CD4-positive, alpha-beta memory T cell (primary cell): ENCODE data around the gene SHISA9. TPM values are rescaled to one million over a fixed set of nuclear protein-coding genes. Genes with fewer than 3 reads are reported as not detected.

ENCODE experiments used
- CTCF ChIA-PET: fragments of 350-600 bp; sonication (Branson Sonifier 250); formaldehyde crosslinking; loops from one replicate; lab custom pipeline; 2021; ENCODE audit warnings: inconsistent platforms; ENCODE audit not compliant: partially characterized antibody; lab: Charles Lee
- POLR2A ChIA-PET: fragments of 350-600 bp; sonication (Branson Sonifier 250); formaldehyde crosslinking; loops from one replicate; lab custom pipeline; 2021; ENCODE audit not compliant: partially characterized antibody; lab: Charles Lee
- DNase-seq, 5 donors: peaks; one replicate each; pipeline versions ENCODE4 v3.0.0 to v3.0.0-alpha.2; 2020 to 2022; ENCODE audit warnings: mixed read lengths in 1 of 5
- H3K27ac ChIP-seq: one replicate; pipeline ENCODE4 v1.7.0; 2013; ENCODE audit warnings: low read depth, low read length
- H3K27me3 ChIP-seq: 2 replicates; pipeline ENCODE4 v1.7.0; 2013; ENCODE audit warnings: mild to moderate bottlenecking, low read length, moderate library complexity; ENCODE audit not compliant: insufficient read depth
- H3K36me3 ChIP-seq: 2 replicates; pipeline ENCODE4 v1.7.0; 2013; ENCODE audit warnings: mild to moderate bottlenecking, low read length, moderate library complexity; ENCODE audit not compliant: insufficient read depth
- H3K4me1 ChIP-seq: 2 replicates; pipeline ENCODE4 v1.7.0; 2013; ENCODE audit warnings: mild to moderate bottlenecking, low read length, moderate library complexity; ENCODE audit not compliant: insufficient read depth
- H3K4me3 ChIP-seq, 2 donors: one replicate each; pipeline ENCODE4 v1.7.0; 2013; ENCODE audit warnings: low read length in 2 of 2, mild to moderate bottlenecking in 1 of 2
- H3K9me3 ChIP-seq, 2 donors: one replicate each; pipeline ENCODE4 v1.7.0; 2013; ENCODE audit warnings: low read length in 2 of 2, control low read depth in 1 of 2; ENCODE audit not compliant: control insufficient read depth in 1 of 2
- H3K27ac Mint-ChIP-seq, 7 donors: one replicate each; pipeline ENCODE4 v1.8.0; 2020 to 2021; ENCODE audit warnings: mixed read lengths in 7 of 7, mild to moderate bottlenecking in 6 of 7, inconsistent platforms in 3 of 7, moderate library complexity in 3 of 7
- H3K27me3 Mint-ChIP-seq, 2 donors: one replicate each; pipeline ENCODE4 v1.8.0; 2020 to 2021; ENCODE audit warnings: mixed read lengths in 2 of 2
- H3K36me3 Mint-ChIP-seq, 2 donors: one replicate each; pipeline ENCODE4 v1.8.0; 2020 to 2021; ENCODE audit warnings: mixed read lengths in 2 of 2, inconsistent platforms in 1 of 2, mild to moderate bottlenecking in 1 of 2
- H3K4me1 Mint-ChIP-seq, 4 donors: one replicate each; pipeline ENCODE4 v1.8.0; 2020 to 2021; ENCODE audit warnings: mixed read lengths in 4 of 4, mild to moderate bottlenecking in 1 of 4
- H3K4me3 Mint-ChIP-seq, 8 donors: one replicate each; pipeline ENCODE4 v1.8.0; 2020 to 2021; ENCODE audit warnings: mixed read lengths in 8 of 8, mild to moderate bottlenecking in 7 of 8, moderate library complexity in 6 of 8, inconsistent platforms in 3 of 8
- H3K9me3 Mint-ChIP-seq, 8 donors: one replicate each; pipeline ENCODE4 v1.8.0; 2020 to 2021; ENCODE audit warnings: mixed read lengths in 8 of 8, mild to moderate bottlenecking in 5 of 8, inconsistent platforms in 3 of 8, moderate library complexity in 1 of 8
- intact Hi-C: fragments of 100-400 bp; cut with micrococcal nuclease; formaldehyde crosslinking; loops from one replicate; pipeline ENCODE4 v1.15.1; 2023
- polyA plus RNA-seq, 2 donors: library from polyadenylated mRNA; unstranded; fragments of 300-500 nt; fragmentation: Illumina TruSeq; gene quantifications; one replicate each; pipeline ENCODE4 v1.2.3, GENCODE V29; 2021
- total RNA-seq, 2 experiments: library from RNA; stranded (reverse); gene quantifications; one replicate each; pipeline ENCODE4 v1.2.3, GENCODE V29; 2021

The SHISA9 gene
- total and polyA plus RNA-seq, 4 experiments from 2014 or later = not detected

DNA sequence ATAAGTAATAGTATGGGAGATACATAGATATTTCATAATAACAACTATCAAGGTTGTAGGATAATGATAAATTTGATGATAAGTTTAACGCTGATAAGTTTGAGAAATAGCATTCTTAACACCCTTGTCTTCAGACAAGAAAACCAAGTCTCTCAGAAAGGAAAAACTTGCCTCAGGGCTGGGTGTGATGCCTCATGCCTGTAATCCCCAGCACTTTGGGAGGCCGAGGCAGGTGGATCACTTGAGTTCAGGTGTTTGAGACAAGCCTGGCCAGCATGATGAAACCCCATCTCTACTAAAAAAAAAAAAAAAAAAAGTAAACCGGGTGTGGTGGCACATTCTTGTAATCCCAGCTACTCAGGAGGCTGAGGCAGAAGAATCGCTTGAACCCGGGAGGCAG is 90.7 kb downstream of the SHISA9 start:
- no peaks in the 10 kb centered on the region for H3K27me3 Mint-ChIP-seq
- peaks cover 0 to 4% (median 0%) of the 10 kb centered on the region in 4 donors for H3K4me1 Mint-ChIP-seq
- H3K4me3 ChIP-seq = no peak overlapping the region
- peaks cover 0 to 10% (median 0%) of the 10 kb centered on the region in 8 donors for H3K9me3 Mint-ChIP-seq
- no peaks in the 10 kb centered on the region for H3K9me3 ChIP-seq
- no peaks in the 10 kb centered on the region for H3K4me1 ChIP-seq
- CTCF ChIA-PET = no interaction called here
- H3K27me3 ChIP-seq = no peaks in the 10 kb centered on the region
- intact Hi-C loops = no loop called here
- no peak overlapping the region for H3K27ac ChIP-seq
- no peaks in the 10 kb centered on the region for H3K36me3 ChIP-seq
- no peak overlapping the region for H3K4me3 Mint-ChIP-seq
- H3K27ac Mint-ChIP-seq = no peak overlapping the region
- POLR2A ChIA-PET = no interaction called here
- no peak for DNase-seq
- H3K36me3 Mint-ChIP-seq = no peaks in the 10 kb centered on the region

DNA sequence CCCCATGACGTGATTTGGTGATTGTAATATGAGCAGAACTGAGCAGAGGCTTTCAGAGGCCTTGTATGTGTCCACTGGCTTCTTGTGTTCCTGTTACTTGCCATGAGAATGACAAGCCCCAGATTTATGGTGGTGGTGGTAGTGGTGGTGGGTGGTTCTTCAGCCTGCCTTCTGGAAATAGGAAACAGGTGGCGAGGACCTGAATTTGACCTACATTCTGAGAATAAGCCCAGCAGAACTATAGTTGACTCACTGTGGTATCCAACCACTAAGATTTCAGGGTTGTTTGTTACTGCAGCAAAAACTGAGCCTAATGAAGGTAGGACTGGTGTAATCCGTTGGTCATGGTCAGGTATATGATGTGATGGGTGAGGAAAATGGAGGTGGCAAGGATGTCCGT is 93.0 kb downstream of the SHISA9 start:
- intact Hi-C loops = no loop called here
- Histone ChIP-seq H3K36me3 (no peaks in the 10 kb centered on the region), H3K27me3 (no peaks in the 10 kb centered on the region), H3K4me1 (no peaks in the 10 kb centered on the region), H3K4me3 (no peak overlapping the region), H3K9me3 (no peaks in the 10 kb centered on the region), H3K27ac (no peak overlapping the region)
- H3K36me3 Mint-ChIP-seq = no peaks in the 10 kb centered on the region
- ChIA-PET POLR2A (no interaction called here), CTCF (no interaction called here)
- H3K4me3 Mint-ChIP-seq = no peak overlapping the region
- peaks cover 0 to 4% (median 0%) of the 10 kb centered on the region in 4 donors for H3K4me1 Mint-ChIP-seq
- H3K27me3 Mint-ChIP-seq = no peaks in the 10 kb centered on the region
- H3K27ac Mint-ChIP-seq = no peak overlapping the region
- no peak for DNase-seq
- peaks cover 0 to 10% (median 1%) of the 10 kb centered on the region in 8 donors for H3K9me3 Mint-ChIP-seq

DNA sequence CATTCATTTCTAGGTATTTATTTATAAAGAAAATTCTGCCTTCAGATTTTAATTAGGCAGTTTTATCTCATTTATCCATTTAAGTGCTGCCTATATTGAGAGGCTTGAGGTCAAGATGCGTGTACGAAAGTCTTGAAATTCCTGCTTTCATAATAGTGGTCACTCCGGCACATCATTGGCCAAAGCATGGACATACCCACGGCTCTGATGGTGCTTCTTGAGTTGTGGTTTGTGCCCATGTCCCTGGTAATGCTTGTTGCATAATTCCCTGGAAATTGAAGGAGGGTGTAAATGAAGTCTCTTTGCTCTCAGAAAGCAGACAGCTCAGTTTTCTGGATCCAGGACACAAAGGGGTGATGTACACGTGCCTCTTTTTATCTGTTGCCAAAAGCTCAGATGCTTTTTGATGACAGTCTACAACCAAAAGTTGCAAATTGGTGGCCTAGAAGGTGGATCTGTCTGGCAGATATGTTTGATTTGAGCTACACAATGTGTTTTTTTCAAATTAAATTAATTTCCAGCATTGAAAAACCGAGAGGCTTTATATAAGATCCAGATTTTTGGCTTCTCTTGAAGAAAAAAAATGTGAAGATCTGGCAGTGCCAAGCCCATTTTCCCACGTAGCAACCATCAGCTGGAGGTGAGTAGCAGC is 94.4 kb downstream of the SHISA9 start:
- H3K27me3 Mint-ChIP-seq = no peaks in the 10 kb centered on the region
- H3K27ac ChIP-seq = no peak overlapping the region
- no peak overlapping the region for H3K4me3 Mint-ChIP-seq
- no peaks in the 10 kb centered on the region for H3K4me1 Mint-ChIP-seq
- H3K27ac Mint-ChIP-seq = no peak overlapping the region
- no peaks in the 10 kb centered on the region for H3K27me3 ChIP-seq
- DNase-seq = no peak
- H3K9me3 Mint-ChIP-seq = peaks cover 0 to 10% (median 1%) of the 10 kb centered on the region in 8 donors
- no peaks in the 10 kb centered on the region for H3K4me1 ChIP-seq
- ChIA-PET POLR2A (no interaction called here), CTCF (no interaction called here)
- no peaks in the 10 kb centered on the region for H3K9me3 ChIP-seq
- no peaks in the 10 kb centered on the region for H3K36me3 ChIP-seq
- intact Hi-C loops = no loop called here
- H3K36me3 Mint-ChIP-seq = no peaks in the 10 kb centered on the region
- no peak overlapping the region for H3K4me3 ChIP-seq

DNA sequence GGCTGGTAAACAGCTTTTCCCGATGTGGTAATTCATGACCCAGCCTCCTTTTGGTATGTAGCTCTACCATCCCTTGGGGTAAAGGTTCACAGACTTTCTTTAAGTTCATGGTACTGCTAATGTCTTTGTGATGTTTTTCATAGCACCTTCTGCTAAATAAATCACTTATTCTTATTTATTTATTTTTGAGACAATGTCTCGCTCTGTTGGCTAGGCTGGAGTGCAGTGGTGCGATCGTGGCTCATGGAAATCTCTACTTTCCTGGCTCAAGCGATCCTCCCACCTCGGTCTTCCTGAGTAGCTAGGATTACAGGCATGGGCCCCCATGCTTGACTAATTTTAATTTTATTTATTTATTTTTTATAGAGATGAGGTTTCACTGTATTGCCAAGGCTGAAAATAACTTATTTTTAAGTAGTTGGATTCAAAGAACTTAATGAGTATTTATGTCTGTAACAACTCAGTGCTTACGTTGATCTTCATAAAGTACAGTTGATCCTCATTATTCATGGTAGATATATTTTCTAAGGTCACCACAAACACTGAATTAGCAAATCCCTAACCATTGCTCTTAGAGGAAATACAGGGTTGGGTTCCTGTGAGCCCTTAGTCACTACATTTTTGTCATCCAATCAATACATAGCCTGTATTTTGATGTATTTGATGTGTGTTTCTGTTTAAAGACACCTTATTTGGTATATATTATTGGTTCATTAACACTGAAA is 97.1 kb downstream of the SHISA9 start:
- DNase-seq = no peak
- Histone ChIP-seq H3K27me3 (no peaks in the 10 kb centered on the region), H3K4me3 (no peak overlapping the region), H3K4me1 (no peaks in the 10 kb centered on the region), H3K36me3 (no peaks in the 10 kb centered on the region), H3K27ac (no peak overlapping the region), H3K9me3 (no peaks in the 10 kb centered on the region)
- ChIA-PET CTCF (no interaction called here), POLR2A (no interaction called here)
- no peak overlapping the region for H3K4me3 Mint-ChIP-seq
- H3K27me3 Mint-ChIP-seq = no peaks in the 10 kb centered on the region
- H3K27ac Mint-ChIP-seq = no peak overlapping the region
- H3K9me3 Mint-ChIP-seq = peaks cover 0 to 5% (median 2%) of the 10 kb centered on the region in 8 donors
- H3K36me3 Mint-ChIP-seq = no peaks in the 10 kb centered on the region
- intact Hi-C loops = no loop called here
- no peaks in the 10 kb centered on the region for H3K4me1 Mint-ChIP-seq

DNA sequence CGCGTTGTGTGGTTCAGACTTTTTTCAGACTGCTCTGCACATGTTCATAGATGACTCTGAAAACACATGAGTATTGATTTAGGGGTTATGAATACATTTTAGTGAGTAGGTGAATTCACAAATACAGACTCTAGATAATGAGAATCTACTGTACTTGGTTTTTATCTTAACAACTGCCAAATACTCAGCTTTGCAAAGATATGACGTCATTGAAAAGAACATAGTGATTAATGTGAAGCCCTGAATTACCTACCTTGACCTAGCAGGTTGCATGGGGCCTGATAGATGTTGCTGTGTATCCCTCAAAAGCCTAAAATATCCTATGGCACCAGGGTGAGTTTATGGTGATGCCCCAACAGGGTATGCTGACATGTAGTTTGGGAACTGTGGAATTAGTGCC is 98.0 kb downstream of the SHISA9 start:
- ChIA-PET CTCF (interaction anchor here (1.0 kb wide), 1 partner anchor 36 kb away, joined by 3 read pairs; no protein-coding TSS in a partner anchor), POLR2A (no interaction called here)
- Mint-ChIP-seq H3K36me3 (no peaks in the 10 kb centered on the region), H3K4me3 (no peak overlapping the region), H3K27me3 (peaks cover 0 to 2% of the 10 kb centered on the region in 2 donors), H3K4me1 (no peaks in the 10 kb centered on the region), H3K9me3 (peaks cover 0 to 5% (median 1%) of the 10 kb centered on the region in 8 donors), H3K27ac (no peak overlapping the region)
- Histone ChIP-seq H3K36me3 (no peaks in the 10 kb centered on the region), H3K27me3 (no peaks in the 10 kb centered on the region), H3K27ac (no peak overlapping the region), H3K9me3 (no peaks in the 10 kb centered on the region), H3K4me3 (no peak overlapping the region), H3K4me1 (no peaks in the 10 kb centered on the region)
- intact Hi-C loops = no loop called here
- no peak for DNase-seq

DNA sequence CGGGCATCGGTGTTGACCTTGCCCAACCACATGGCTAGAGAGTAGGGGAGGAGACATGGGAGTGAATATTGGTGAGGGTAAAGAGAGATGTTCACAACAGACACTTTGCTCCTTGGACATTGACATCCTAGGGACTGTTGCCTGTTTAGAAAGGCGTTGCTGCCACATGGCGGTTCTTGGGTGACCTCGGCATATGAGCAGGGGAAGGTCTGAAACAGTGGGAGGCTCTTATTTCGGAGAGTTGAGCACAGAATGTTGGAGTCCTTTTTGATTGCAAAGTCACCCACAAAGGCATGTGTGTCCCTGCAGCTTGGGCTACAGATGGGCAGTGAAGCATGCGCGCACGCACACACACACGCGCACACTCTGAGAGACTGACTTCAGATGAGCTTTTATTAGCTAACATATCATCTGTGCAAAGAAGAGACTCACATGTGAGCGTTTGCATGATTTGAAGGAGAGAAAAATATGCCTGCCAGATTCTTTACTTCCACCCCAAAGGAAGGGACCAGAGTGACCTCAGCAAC is 104.4 kb downstream of the SHISA9 start:
- no peak overlapping the region for H3K27ac ChIP-seq
- Mint-ChIP-seq H3K4me3 (no peak overlapping the region), H3K9me3 (peaks cover 0 to 7% (median 4%) of the 10 kb centered on the region in 8 donors), H3K4me1 (no peaks in the 10 kb centered on the region), H3K36me3 (no peaks in the 10 kb centered on the region), H3K27me3 (peaks cover 0 to 2% of the 10 kb centered on the region in 2 donors), H3K27ac (no peak overlapping the region)
- no peak overlapping the region for H3K4me3 ChIP-seq
- H3K36me3 ChIP-seq = no peaks in the 10 kb centered on the region
- intact Hi-C loops = no loop called here
- CTCF ChIA-PET = no interaction called here
- no peak for DNase-seq
- H3K9me3 ChIP-seq = no peaks in the 10 kb centered on the region
- POLR2A ChIA-PET = no interaction called here
- H3K4me1 ChIP-seq = no peaks in the 10 kb centered on the region
- H3K27me3 ChIP-seq = no peaks in the 10 kb centered on the region

DNA sequence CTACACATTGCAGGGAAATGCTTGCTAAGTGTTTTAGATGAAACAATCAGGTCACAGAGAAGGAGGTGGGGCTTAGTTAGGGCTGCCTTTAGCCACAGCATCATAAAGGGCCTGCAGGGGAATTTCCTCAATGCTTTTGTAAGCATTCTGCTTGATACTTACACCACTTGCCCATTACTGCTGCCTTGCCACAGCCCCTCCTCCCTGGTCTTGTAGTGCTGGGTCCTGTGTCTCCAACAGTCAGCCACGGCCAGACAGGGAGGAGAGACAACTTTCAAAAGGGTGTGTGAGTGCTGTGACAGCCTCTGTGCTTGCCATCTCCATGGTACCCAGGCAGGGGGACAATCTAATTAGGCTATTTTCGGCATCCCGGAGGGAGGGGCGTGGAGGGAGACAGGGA is 111.2 kb downstream of the SHISA9 start:
- H3K4me3 Mint-ChIP-seq = no peak overlapping the region
- H3K36me3 Mint-ChIP-seq = no peaks in the 10 kb centered on the region
- POLR2A ChIA-PET = no interaction called here
- no peaks in the 10 kb centered on the region for H3K36me3 ChIP-seq
- no peak overlapping the region for H3K27ac ChIP-seq
- no peak overlapping the region for H3K27ac Mint-ChIP-seq
- H3K4me1 ChIP-seq = no peaks in the 10 kb centered on the region
- no peak overlapping the region for H3K4me3 ChIP-seq
- no peaks in the 10 kb centered on the region for H3K9me3 ChIP-seq
- CTCF ChIA-PET = no interaction called here
- intact Hi-C loops = no loop called here
- no peak for DNase-seq
- no peaks in the 10 kb centered on the region for H3K4me1 Mint-ChIP-seq
- peaks cover 0 to 6% (median 2%) of the 10 kb centered on the region in 8 donors for H3K9me3 Mint-ChIP-seq
- H3K27me3 Mint-ChIP-seq = peaks cover 0 to 3% of the 10 kb centered on the region in 2 donors
- no peaks in the 10 kb centered on the region for H3K27me3 ChIP-seq
